GM20000 (cell line): Measurements from ENCODE around the gene DIS3L2.
"Not testable (repeated sequence)": the region's sequence is repeated elsewhere in the genome, so short reads cannot be mapped to it uniquely, and the experiment has no call there.

Source experiments
- DNase-seq: peaks from one replicate; pipeline ENCODE4 v3.0.0; 2012; ENCODE audit warnings: low spot score
- TF ChIP-seq, protein P1 (sequence below): IDR thresholded peaks from 2 replicates; pipeline ENCODE4 v1.5.1; 2012; ENCODE audit warnings: mild to moderate bottlenecking, control low read depth; ENCODE audit errors: extremely low read depth, missing control alignments

The DIS3L2 gene

DNA sequence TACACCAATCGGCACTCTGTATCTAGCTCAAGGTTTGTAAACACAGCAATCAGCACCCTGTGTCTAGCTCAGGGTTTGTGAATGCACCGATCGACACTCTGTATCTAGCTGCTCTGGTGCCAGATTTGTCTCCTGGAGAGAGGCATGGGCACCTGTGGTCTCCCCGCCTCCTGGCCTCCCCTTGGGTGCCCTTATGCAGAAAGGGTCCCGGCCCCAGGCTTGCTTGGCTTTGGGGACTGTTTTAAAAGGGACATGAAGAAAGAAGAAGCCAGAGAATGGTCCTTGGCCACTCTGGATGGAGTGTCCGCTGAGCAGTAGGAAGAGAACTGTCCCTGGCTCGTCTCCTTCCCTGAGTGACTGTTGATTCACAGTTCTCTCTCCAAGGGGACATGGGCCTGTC, 405.5 kb downstream of the DIS3L2 start:
- DNase-seq, result no peak
- TF ChIP-seq, protein P1, sequence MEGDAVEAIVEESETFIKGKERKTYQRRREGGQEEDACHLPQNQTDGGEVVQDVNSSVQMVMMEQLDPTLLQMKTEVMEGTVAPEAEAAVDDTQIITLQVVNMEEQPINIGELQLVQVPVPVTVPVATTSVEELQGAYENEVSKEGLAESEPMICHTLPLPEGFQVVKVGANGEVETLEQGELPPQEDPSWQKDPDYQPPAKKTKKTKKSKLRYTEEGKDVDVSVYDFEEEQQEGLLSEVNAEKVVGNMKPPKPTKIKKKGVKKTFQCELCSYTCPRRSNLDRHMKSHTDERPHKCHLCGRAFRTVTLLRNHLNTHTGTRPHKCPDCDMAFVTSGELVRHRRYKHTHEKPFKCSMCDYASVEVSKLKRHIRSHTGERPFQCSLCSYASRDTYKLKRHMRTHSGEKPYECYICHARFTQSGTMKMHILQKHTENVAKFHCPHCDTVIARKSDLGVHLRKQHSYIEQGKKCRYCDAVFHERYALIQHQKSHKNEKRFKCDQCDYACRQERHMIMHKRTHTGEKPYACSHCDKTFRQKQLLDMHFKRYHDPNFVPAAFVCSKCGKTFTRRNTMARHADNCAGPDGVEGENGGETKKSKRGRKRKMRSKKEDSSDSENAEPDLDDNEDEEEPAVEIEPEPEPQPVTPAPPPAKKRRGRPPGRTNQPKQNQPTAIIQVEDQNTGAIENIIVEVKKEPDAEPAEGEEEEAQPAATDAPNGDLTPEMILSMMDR, result no peak

DNA sequence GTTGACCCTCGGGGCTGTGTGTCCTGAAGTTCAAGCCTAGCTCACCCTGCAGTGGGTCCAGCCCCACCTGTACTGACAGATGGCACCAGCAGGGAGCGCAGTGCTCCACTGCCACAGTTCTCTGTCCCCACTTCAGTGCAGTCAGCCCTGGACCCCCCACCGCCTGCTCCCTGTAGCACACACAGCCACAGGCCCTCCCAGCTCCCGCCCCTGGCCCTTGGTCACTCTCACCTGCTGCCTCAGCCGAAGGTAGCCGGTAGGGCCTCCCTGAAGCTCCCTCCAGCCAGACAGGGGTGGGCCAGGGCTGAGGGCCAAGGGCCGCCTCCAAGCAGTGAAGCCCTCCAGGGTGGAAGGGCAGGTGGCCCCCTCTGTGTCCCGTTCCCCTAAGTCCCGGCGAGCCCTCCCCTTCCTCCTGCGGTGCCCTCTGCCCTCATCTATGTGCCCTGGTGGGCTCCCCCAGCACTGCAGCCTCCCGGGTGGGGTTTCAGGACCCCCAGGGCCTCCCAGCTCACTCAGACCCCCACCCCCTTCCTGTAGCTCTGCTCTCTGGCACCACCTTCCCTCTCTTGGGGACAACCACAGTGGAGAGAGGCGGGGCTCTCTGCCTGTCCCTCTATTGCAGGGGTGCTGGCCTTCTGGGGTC, 406.2 kb downstream of the DIS3L2 start:
- DNase-seq, result no peak
- TF ChIP-seq, protein P1, result no peak

DNA sequence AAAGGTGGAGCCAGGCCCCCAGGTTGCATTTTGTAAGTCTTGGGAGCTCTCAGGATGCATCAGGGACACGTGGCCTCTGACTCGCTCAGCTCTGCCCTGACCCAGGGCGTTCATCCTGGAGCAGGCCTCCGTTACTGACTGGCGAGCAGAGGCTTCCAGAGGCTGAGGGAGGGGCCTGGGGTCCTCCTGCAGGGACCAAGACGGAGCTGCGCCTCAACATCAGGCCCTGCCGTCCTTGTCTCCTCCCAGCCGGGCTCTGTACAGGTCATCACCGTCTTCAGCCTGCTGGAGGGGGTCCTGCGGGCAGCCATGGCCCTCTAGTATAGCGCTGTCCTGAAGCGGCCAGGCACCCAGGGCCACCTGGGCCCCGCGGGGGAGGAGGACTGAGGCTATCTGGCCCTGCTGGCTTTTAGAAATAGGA, 406.8 kb downstream of the DIS3L2 start:
- DNase-seq, result no peak
- TF ChIP-seq, protein P1, result no peak

DNA sequence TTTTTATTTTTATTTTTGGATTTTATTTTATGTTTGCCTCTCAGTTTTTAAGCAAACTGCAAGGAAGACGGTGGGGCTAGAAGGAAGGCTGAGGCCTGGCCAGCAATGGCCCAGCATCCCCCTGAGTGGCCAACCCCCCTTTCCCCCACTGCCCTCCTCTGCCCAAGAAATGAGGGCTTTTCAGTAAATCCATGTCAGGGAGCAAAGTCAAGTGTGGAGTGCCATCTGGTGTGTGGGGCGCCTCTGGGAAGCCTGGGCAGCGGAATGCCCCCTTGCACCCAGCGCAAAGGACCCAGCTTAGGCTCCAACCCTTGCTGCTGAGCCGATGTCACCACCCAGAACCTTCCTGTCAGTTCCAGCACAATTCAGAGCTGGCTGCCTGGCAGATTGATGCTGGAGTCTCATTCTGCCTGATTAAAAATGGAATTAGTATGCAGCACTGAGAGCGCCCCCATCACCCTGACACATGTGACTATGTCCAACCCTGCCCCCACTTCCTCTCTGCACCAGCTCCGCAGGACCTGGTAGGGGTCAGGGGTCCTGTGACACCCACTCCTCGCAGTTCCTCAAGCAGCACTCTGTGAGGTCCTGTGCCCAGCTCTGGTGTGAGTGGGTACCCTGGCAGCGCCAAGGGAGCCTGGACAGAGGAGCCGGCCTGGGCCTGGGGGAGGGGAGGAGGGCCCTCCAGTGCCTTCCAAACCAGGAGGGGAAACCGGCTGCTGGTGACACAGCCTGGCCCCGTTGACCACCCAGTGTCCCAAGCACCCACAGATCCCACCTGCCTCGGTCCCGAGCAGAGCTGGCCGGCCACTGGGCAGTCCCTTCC, 407.8 kb downstream of the DIS3L2 start:
- TF ChIP-seq, protein P1, result no peak
- no peak for DNase-seq

DNA sequence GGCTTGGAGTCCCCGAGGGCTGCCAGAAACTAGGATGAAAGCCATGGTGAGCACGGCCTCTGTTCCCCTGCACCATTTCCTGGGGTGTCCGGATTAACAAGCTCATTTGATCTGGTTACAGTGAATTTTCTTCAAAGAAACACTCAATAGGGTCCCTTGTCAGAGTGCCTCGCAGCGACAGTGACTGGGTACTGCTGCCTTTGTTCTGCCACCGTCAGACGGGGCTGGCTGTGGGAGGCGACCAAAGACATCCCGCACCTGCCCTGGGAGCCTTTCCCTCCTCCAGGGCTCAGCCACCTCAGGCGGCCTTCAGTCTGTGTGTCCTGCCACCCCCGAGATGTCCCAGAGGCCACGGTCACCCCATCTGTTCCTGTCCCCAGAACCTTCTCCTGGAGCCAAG, 408.5 kb downstream of the DIS3L2 start:
- DNase-seq, result not testable (repeated sequence)

DNA sequence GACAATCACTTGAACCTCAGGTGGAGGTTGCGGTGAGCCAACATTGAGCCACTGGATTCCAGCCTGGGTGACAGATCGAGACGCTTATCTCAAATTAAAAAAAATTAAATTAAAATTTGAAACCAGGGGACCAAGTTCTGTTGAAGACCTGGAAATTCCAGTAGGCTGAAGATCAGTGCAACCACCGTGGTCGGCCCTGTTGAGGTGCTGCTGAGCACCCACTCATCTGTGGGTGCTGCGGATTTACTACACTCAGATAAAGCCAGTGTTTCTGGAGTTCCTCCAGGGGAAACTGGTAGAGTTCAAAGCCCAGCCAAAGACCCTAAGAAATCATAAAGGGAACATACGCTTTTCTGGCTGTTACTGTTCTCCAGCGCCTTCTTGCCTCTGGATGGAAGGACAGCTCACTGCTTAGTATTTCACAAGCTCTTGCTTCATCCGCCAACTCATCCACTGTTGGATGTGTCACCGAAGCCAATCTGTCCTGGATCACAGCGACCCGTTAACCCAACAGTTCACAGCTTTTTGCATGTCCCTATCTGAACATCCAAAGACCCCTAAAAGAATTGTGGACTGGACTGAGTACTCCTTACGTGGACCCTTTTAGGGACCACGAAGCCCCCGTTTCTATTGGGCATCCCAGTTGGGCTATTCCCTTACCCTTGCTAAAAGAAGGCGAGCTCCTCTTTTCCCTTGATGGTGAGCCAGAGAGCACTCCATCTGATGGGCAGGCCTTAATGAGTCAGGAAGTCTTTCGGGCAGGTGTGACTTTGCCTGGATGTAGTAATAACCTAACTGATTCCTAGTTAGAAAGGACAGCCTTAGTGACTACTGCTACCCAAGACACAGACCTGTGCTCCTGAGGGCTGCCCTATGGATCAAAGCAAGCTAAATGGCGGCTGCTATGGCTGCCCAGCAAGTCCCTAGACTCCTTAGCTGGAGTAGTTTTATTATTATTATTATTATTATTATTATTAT, 411.0 kb downstream of the DIS3L2 start:
- no peak for DNase-seq

DNA sequence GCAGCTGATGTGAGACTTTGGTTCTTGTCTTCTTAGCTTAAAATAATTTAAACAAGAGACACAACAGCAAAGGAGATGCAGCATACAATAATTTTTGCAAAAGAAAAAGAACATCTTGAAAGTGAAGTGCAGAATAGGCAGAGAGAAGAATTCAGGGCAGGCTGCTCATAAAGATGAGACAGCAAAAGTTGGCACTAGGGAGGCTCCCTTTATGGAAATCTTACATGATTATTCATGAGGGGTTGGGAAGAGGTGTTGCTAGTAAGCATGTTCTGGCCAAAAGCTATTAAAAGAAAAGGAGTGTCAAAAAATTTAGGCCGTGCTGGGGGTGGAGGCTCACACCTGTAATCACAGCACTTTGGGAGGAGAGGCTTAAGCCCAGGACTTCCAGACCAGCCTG, 412.8 kb downstream of the DIS3L2 start:
- TF ChIP-seq, protein P1, result no peak
- DNase-seq, result no peak

More for the DNA sequence above, 411.0 kb downstream of the DIS3L2 start:
- TF ChIP-seq, protein P1, result no peak
